Pancreas (tissue), 10 donors: Measurements from ENCODE around the gene TRIM29. TPM values are rescaled to one million over a fixed set of nuclear protein-coding genes. Genes with fewer than 3 reads are reported as not detected.
"Not testable (repeated sequence)": the region's sequence is repeated elsewhere in the genome, so short reads cannot be mapped to it uniquely, and the experiment has no call there.

Source experiments
- ATAC-seq, 4 donors: fragments of 200-7000 bp; cut with Tn5 transposase; one replicate each; pipeline versions ENCODE4 v1.8.0 to v1.9.1; 2020; ENCODE audit warnings: mild to moderate bottlenecking in 4 of 4, moderate library complexity in 4 of 4
- DNase-seq, 6 donors: peaks; one replicate each; pipeline ENCODE4 v3.0.0-alpha.2; 2020
- FAIRE-seq: peaks from 2 replicates; lab custom pipeline; 2012; peaks lifted over from hg19 to GRCh38; lab: Jason Lieb, UNC
- H3K27ac ChIP-seq, 4 donors: fragments of 200-600 bp; sonication (generic); 1 replicate in 3 of 4; 2 replicates in 1 of 4; pipeline versions ENCODE4 v1.5.0 to v1.8.0; 2020
- H3K27me3 ChIP-seq, 4 donors: fragments of 200-600 bp; one replicate each; pipeline ENCODE4 v1.8.0; 2021
- H3K36me3 ChIP-seq, 3 donors: fragments of 200-600 bp; sonication (generic) in 1 of 3; one replicate each; pipeline versions ENCODE4 v1.5.0 to v1.8.0; 2020 to 2021
- H3K4me1 ChIP-seq, 3 donors: fragments of 200-600 bp; one replicate each; pipeline ENCODE4 v1.8.0; 2021
- H3K4me3 ChIP-seq, 4 donors: fragments of 200-600 bp; sonication (generic) in 2 of 4; one replicate each; pipeline versions ENCODE4 v1.5.0 to v1.8.0; 2020 to 2021
- H3K9me3 ChIP-seq, 4 donors: fragments of 200-600 bp; one replicate each; pipeline ENCODE4 v1.8.0; 2021
- WGBS, 2 donors: extraction: QIAGEN DNeasy Blood & Tissue Kit; methylation state at CpG; one replicate each; pipeline ENCODE4 v1.1.7; 2013; 5-methylcytosine and 5-hydroxymethylcytosine counted together
- intact Hi-C, 3 donors: fragments of 100-400 bp; cut with DNase I; formaldehyde crosslinking; loops; one replicate each; pipeline versions ENCODE4 v1.11.1 to v1.14.2; 2022
- polyA plus RNA-seq, 2 donors: library from polyadenylated mRNA; stranded (reverse); fragments of 200-250 nt; gene quantifications; one replicate each; pipeline ENCODE4 v1.2.3, GENCODE V29; 2013
- total RNA-seq, 6 donors: library from RNA; stranded (reverse); fragmentation: NEBNext Ultra II Directional in 4 of 6; extraction: Animal tissue kit (Norgen Biotek cat#: 25700) in 4 of 6; gene quantifications; one replicate each; pipeline versions ENCODE4 v1.2.1 to v1.2.4, GENCODE V29; 2021 to 2023
- TF ChIP-seq, protein P1 (sequence below), 4 donors: fragments of 200-600 bp; sonication (generic) in 3 of 4; IDR thresholded peaks; one replicate each; pipeline versions ENCODE4 v1.5.0 to v1.8.0; 2021; ENCODE audit warnings: antibody characterized with exemption in 4 of 4
- donor health status: healthy with polysubstance abuse.
- donor health status: DM: no; HTN: no; CAD: no; lungs with moderate emphysema.
- donor health status: DM: no; HTN: no; CAD: no.
- donor health status: control.
- donor health status: control.
- donor health status: Bipolar disorder and iron deficiency.
- donor health status: DM: yes; HTN: yes; CAD: no.
- donor health status: DM: no; HTN: no; CAD: no.
- donor health status: DM: no; HTN: no; CAD: no.
- donor health status: DM: yes; HTN: yes; CAD: no.

Gene TRIM29
- total and polyA plus RNA-seq, 8 donors: 0.38 to 1.7 (median 0.61) TPM

DNA sequence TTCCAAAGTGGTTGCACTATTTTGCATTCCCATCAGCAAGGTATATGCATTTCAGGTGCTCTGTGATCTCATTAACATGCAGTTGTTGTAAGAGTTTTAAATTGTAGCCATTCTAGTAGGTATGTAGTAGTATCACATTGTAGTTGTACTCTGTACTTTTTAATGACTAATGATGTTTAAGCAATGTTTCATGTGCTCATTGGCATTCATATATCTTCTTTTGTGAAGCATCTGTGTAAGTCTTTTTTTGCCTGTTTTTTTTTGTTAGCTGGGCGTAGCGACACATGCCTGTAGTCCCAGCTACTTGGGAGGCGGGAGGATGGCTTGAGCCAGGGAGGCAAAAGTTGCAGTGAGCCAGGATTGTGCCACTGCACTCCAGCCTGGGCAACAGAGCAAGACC lies 11.3 kb upstream of the TRIM29 start:
- H3K36me3 ChIP-seq: no peaks in the 10 kb centered on the region
- TF ChIP-seq, protein P1, sequence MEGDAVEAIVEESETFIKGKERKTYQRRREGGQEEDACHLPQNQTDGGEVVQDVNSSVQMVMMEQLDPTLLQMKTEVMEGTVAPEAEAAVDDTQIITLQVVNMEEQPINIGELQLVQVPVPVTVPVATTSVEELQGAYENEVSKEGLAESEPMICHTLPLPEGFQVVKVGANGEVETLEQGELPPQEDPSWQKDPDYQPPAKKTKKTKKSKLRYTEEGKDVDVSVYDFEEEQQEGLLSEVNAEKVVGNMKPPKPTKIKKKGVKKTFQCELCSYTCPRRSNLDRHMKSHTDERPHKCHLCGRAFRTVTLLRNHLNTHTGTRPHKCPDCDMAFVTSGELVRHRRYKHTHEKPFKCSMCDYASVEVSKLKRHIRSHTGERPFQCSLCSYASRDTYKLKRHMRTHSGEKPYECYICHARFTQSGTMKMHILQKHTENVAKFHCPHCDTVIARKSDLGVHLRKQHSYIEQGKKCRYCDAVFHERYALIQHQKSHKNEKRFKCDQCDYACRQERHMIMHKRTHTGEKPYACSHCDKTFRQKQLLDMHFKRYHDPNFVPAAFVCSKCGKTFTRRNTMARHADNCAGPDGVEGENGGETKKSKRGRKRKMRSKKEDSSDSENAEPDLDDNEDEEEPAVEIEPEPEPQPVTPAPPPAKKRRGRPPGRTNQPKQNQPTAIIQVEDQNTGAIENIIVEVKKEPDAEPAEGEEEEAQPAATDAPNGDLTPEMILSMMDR (IDR thresholded peaks at IDR 0.05): no peak
- no peaks in the 10 kb centered on the region for H3K9me3 ChIP-seq
- 84 to 94% methylated on average over 3 of the region's 3 CpGs for WGBS, 2 donors
- no peak for DNase-seq
- ATAC-seq: no peak
- no peak for FAIRE-seq
- H3K4me1 ChIP-seq: no peaks in the 10 kb centered on the region
- no peak overlapping the region for H3K27ac ChIP-seq
- intact Hi-C loops: no loop called here
- no peaks in the 10 kb centered on the region for H3K27me3 ChIP-seq
- no peak overlapping the region for H3K4me3 ChIP-seq

DNA sequence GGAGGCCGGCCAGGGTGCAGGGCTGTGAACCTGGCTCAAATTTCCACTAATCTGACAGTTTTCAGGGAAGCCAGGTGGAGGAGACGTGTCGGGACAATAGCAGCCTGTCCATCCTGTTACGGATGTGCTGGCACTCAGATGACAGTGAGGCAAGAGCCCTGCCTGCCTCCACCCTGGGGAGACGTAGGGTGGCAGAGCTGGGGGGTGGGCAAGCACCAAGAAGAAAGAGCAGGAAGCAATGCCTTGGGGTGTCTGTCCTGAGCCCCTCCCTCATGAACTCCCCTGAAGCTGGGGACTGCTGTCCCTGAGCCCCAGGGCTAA lies 10.0 kb upstream of the TRIM29 start:
- FAIRE-seq: no peak
- WGBS, 2 donors: 45 to 61% methylated on average over 5 of the region's 5 CpGs
- Histone ChIP-seq H3K4me3 (no peak overlapping the region), H3K9me3 (no peaks in the 10 kb centered on the region), H3K4me1 (no peaks in the 10 kb centered on the region), H3K27ac (no peak overlapping the region), H3K36me3 (no peaks in the 10 kb centered on the region), H3K27me3 (no peaks in the 10 kb centered on the region)
- intact Hi-C loops: no loop called here
- peak in 1 of 4 donors; percentile 25 for ATAC-seq
- TF ChIP-seq, protein P1 (IDR thresholded peaks at IDR 0.05): no peak
- DNase-seq: no peak

DNA sequence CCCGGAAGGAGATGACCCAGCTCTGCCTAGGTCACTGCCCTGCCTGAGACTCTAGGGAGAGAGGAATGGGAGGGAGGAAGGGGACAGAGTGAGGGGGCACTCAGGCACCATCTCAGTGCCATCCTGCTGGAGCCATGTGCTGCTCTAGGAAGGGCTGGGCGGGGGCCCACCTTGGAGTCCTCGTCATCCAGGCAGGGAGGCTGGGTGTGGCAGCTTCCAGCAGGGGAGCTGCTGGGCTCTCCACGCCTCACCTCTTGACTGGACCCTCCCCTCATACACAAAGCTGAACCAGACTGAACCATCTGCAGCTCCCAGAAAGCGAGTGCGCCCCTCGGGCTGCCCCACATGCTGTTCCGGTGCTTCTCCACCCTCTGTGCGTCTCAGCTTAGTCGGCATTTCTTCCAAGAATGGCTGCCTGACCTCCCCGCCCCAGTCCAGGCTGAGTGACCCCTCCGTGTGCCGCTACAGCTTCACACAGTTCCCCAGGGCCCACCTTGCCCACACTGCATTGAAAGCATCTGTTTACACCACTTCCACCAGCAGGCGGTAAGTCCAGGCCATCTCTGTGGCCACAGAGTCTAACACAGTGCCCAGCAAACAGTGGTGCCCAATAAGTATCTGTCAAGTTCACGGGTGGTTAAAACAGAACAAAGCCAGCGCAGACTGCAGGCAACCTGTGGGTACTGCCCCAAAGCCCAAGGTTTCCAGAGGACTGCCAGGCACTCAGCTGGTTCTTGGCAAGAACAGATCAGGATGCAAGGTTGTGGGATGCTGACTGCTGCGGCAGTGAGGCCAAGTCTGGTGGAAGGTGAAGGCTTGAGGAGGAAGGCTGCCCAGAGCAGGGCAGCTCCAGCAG lies 9.4 kb upstream of the TRIM29 start:
- DNase-seq: peak in 1 of 6 donors; percentile 41
- no peaks in the 10 kb centered on the region for H3K9me3 ChIP-seq
- WGBS, 2 donors: 68 to 80% methylated on average over 16 to 17 of the region's 17 CpGs
- no peak overlapping the region for H3K27ac ChIP-seq
- TF ChIP-seq, protein P1 (IDR thresholded peaks at IDR 0.05): no peak
- no peak overlapping the region for H3K4me3 ChIP-seq
- intact Hi-C loops: no loop called here
- no peaks in the 10 kb centered on the region for H3K36me3 ChIP-seq
- no peak for FAIRE-seq
- ATAC-seq: no peak
- H3K4me1 ChIP-seq: no peaks in the 10 kb centered on the region
- no peaks in the 10 kb centered on the region for H3K27me3 ChIP-seq

DNA sequence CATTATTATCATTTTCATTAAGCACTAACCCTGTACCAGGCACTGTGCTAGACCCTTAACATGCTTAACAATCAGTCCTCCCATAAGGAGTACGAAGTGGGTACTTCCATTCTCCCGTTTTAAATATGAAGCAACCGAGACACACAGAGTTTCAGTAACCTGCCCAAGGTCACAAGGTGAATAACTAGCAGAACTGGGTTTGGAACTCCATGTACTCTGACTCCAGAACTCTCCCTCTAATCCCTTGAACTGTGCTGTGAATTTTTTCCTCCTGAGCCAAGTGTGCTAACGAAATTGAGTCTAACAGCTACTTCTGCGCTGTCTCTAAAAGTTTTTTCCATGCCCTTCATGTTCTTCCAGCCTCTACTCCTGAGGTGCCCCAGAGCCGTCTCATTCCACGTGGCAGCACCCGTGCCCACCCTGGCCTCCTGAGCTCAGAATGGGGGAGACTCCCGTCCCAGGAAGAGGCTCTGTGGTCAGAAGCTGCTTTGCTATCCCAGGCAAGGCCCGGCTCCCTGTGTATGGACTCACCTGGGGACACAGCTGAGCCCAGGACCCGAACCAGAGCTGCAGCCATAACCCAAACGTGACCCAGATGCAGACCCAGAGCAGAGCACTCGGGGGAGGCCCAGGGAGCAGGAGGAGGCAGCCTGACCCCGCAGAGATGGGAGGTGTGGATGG lies 8.6 kb upstream of the TRIM29 start:
- H3K27ac ChIP-seq: no peak overlapping the region
- H3K9me3 ChIP-seq: no peaks in the 10 kb centered on the region
- no peak for FAIRE-seq
- intact Hi-C loops: no loop called here
- WGBS, 2 donors: 54 to 55% methylated on average over 14 of the region's 14 CpGs
- TF ChIP-seq, protein P1 (IDR thresholded peaks at IDR 0.05): no peak
- no peaks in the 10 kb centered on the region for H3K27me3 ChIP-seq
- ATAC-seq: no peak
- H3K4me3 ChIP-seq: no peak overlapping the region
- DNase-seq: no peak
- no peaks in the 10 kb centered on the region for H3K36me3 ChIP-seq
- H3K4me1 ChIP-seq: no peaks in the 10 kb centered on the region

DNA sequence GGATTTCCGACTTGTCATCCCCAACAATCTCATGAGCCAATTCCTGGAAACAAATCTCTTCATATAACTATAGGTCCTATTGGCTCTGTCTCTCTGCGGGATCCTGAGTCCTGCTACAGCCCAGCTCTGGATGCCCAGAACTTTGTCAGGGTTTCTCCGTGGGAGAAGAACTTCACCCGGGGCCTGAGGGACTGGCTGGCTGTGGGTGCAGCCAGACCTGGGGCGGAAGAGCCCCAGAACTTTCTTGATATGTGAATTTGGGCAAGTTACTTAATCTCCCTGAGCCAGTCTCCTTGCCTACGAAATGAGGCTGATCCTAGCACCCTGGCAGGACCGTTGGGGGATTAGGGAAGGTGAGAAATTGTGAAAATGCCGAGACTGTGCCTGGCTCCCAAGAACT lies 6.6 kb upstream of the TRIM29 start:
- ATAC-seq (no peak), FAIRE-seq (no peak), DNase-seq (no peak)
- no peaks in the 10 kb centered on the region for H3K9me3 ChIP-seq
- H3K27ac ChIP-seq: no peak overlapping the region
- H3K27me3 ChIP-seq: no peaks in the 10 kb centered on the region
- intact Hi-C loops: no loop called here
- TF ChIP-seq, protein P1 (IDR thresholded peaks at IDR 0.05): no peak
- no peaks in the 10 kb centered on the region for H3K36me3 ChIP-seq
- H3K4me1 ChIP-seq: no peaks in the 10 kb centered on the region
- no peak overlapping the region for H3K4me3 ChIP-seq
- 66 to 69% methylated on average over 8 of the region's 8 CpGs for WGBS, 2 donors

DNA sequence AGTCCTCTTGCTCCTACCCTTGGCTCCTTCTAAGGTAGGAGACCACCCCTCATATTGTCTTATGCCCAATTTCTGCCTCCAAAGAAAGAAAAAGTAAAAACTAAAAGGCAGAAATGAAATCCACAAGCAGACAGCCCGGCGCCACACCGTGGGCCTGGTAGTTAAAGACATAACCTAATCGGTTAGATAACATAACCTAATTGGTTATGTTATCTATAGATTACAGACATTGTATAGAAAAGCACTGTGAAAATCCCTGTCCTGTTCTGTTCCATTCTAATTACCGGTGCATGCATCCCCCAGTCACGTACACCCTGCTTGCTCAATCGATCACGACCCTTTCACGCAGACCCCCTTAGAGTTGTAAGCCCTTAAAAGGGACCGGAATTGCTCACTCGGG lies 5.6 kb upstream of the TRIM29 start:
- intact Hi-C loops, DNase-seq, H3K4me3 ChIP-seq, H3K27me3 ChIP-seq, ATAC-seq, H3K36me3 ChIP-seq, FAIRE-seq, H3K27ac ChIP-seq, H3K9me3 ChIP-seq, H3K4me1 ChIP-seq: not testable (repeated sequence)
- 77 to 84% methylated on average over 11 of the region's 11 CpGs for WGBS, 2 donors
